NB4 (cell line): ENCODE results near the gene NEK3.

Experiments
- DNase-seq: peaks from one replicate; pipeline ENCODE4 v3.0.0; 2010; ENCODE audit warnings: low read depth
- H3K4me3 ChIP-seq: one replicate; pipeline ENCODE4 v1.5.1; 2011; ENCODE audit warnings: mild to moderate bottlenecking, low read depth, low read length, moderate library complexity
- MYC ChIP-seq: IDR thresholded peaks from 2 replicates; pipeline ENCODE4 v1.6.1; 2011; ENCODE audit warnings: low read depth, low read length
- POLR2A ChIP-seq: IDR thresholded peaks from 2 replicates; pipeline ENCODE4 v1.6.1; 2011; ENCODE audit warnings: mild to moderate bottlenecking; ENCODE audit not compliant: insufficient read length; ENCODE audit errors: extremely low read depth
- TF ChIP-seq, protein P1 (sequence below): IDR thresholded peaks from one replicate; pipeline ENCODE4 v1.5.1; 2012; ENCODE audit warnings: low read depth, low read length
- TF ChIP-seq, protein P2 (sequence below): IDR thresholded peaks from 2 replicates; pipeline ENCODE4 v1.6.1; 2011; ENCODE audit warnings: low read depth, low read length

The NEK3 gene

GRCh38 chr13:52128714-52129700 lies 30.4 kb downstream of the NEK3 start, which contains the start of gene NEK5:
Gene NEK5, minus strand, starts transcription at chr13:52129073. Its CDS starts 1,591 bp downstream, at chr13:52127482.
- peak within 1 kb of the TSS; percentile 69 for H3K4me3 ChIP-seq
- peak; percentile 79 for DNase-seq
- TF ChIP-seq MYC = no peak; the same call in 1 of the 2 replicates
- TF ChIP-seq, protein P1, sequence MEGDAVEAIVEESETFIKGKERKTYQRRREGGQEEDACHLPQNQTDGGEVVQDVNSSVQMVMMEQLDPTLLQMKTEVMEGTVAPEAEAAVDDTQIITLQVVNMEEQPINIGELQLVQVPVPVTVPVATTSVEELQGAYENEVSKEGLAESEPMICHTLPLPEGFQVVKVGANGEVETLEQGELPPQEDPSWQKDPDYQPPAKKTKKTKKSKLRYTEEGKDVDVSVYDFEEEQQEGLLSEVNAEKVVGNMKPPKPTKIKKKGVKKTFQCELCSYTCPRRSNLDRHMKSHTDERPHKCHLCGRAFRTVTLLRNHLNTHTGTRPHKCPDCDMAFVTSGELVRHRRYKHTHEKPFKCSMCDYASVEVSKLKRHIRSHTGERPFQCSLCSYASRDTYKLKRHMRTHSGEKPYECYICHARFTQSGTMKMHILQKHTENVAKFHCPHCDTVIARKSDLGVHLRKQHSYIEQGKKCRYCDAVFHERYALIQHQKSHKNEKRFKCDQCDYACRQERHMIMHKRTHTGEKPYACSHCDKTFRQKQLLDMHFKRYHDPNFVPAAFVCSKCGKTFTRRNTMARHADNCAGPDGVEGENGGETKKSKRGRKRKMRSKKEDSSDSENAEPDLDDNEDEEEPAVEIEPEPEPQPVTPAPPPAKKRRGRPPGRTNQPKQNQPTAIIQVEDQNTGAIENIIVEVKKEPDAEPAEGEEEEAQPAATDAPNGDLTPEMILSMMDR = peak; percentile 72
- TF ChIP-seq, protein P2, sequence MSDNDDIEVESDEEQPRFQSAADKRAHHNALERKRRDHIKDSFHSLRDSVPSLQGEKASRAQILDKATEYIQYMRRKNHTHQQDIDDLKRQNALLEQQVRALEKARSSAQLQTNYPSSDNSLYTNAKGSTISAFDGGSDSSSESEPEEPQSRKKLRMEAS = peak; percentile 14; the same call in 1 of the 2 replicates
- TF ChIP-seq POLR2A = no peak

DNA sequence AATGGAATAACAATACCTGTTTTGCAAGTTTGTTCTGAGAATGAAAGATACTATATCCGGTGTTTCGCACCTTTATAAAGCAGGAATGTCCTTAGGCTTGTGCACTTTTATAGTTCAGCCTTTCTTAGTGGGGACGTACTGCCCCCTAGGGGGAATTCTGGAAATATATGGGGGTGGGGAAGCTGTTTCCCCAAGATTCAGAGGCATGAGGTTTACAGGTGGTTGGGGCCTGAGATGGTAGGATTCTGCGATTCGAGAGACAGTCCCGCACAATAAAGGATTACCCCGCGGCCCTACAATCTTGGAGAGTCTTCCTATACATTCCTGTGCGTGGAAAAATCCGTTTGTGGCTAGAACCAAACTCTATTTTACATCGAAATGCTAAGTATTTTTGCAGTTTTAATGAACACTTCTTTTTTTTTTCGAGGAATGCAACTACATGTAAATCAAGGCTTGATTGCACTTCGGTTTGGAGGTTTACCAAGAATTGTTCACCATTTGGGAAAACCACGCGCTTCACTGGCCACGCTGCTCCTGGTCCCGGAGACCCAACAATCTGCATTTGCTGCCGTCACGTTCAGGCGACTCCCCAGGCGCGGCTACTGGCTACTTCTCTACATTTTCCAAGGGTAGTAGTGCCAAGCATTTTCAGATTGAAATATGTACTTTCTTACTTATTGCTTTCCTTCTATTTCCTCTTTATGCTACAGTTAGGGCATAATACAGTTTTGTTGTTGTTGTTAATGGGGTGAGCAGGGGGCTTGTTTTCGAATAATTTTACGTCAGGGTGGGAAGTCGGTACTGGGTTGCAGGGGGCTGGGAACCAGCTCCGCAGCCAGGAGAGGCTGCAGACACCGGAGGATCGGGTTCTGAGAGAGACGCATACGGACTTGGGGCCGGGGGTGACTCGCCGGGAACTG lies 31.4 kb downstream of the NEK3 start:
- TF ChIP-seq, protein P2 = peak; percentile 76
- TF ChIP-seq, protein P1 = peak; percentile 82
- TF ChIP-seq MYC (peak; percentile 89), POLR2A (no peak)
- H3K4me3 ChIP-seq = peak overlapping the region; percentile 69

GRCh38 chr13:52127378-52127777 lies 32.0 kb downstream of the NEK3 start:
- H3K4me3 ChIP-seq = no peak overlapping the region
- TF ChIP-seq, protein P1 = no peak
- TF ChIP-seq MYC (no peak), POLR2A (no peak)
- TF ChIP-seq, protein P2 = no peak
- DNase-seq = no peak

More for the DNA sequence above, 31.4 kb downstream of the NEK3 start:
- peak; percentile 81 for DNase-seq

GRCh38 chr13:52125547-52125946 lies 33.9 kb downstream of the NEK3 start:
- no peak overlapping the region for H3K4me3 ChIP-seq
- no peak for TF ChIP-seq MYC
- TF ChIP-seq, protein P2 = no peak
- no peak for TF ChIP-seq POLR2A
- TF ChIP-seq, protein P1 = no peak
- no peak for DNase-seq

DNA sequence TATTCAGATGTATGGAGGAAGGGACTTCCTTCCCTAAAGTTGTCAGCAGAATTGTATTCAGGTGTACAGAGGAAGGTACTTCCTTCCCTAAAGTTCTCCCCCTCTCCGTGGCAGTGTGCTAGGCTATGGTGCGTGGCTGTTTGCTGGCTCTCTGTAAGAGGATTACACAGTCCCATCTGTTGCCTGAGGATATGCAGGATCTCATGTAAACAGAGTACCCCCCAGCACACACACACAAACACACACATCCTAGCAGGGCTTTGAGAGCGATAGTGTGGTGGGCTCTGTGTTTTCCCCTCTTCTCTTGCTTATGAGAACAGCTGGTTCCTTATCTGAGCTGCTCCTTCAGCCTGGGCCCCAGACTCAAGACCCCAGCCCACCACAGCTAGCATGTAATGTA lies 40.8 kb downstream of the NEK3 start:
- H3K4me3 ChIP-seq = no peak overlapping the region
- TF ChIP-seq, protein P1 = no peak
- TF ChIP-seq MYC = no peak
- TF ChIP-seq, protein P2 = no peak
- TF ChIP-seq POLR2A = no peak
- no peak for DNase-seq
